ENCODE measurements around the gene OTUD7B. TPM values are rescaled to one million over a fixed set of nuclear protein-coding genes. Genes with fewer than 3 reads are reported as not detected.

OTUD7B gene
- total RNA-seq, 3 donors from 2014 or later, result 39.2 to 52.7 (median 49.3) TPM

DNA sequence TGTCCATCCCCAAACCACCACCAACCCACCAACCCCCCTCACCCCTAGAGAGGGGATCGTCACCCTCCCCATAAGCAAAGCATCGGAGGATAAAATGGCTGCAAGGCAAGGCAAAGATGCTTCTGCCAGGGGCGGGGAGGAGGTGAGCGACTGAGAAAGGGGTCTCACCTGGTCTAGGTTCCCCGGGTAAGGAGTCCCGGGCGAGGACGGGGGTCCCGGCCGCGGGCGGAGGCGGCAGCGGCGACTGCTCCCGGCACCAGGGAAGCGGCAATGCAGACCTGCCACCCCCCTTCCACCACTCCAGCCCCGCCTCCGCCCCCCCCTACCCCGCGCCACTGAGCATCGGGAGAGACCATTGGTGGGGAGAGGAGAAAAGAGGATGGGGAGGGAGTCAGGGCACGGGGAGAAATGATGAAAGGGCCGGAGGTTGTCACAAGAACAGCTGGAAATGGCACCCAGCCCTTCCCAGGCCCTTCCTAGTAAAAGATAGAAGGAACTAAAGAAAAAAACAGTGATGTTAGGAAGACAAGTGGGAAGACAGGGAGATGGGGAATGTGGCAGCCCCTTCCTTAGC is 92.9 kb downstream of the OTUD7B start, which contains the start of gene SV2A:
SV2A (minus strand) TSS at position 274 of the 574 bp plus-strand sequence. CDS start 4,004 bp downstream, outside the sequence.
- intact Hi-C loops (cut with DNase I, micrococcal nuclease), result no loop called here
- Histone ChIP-seq H3K36me3 (ENCODE audit: low read depth) (no peaks in the 10 kb centered on the region), H3K4me3 (no peak within 1 kb of the TSS), H3K9me3 (no peaks in the 10 kb centered on the region), H3K4me1 (ENCODE audit: low read depth) (no peaks in the 10 kb centered on the region)
- TF ChIP-seq, protein P1, sequence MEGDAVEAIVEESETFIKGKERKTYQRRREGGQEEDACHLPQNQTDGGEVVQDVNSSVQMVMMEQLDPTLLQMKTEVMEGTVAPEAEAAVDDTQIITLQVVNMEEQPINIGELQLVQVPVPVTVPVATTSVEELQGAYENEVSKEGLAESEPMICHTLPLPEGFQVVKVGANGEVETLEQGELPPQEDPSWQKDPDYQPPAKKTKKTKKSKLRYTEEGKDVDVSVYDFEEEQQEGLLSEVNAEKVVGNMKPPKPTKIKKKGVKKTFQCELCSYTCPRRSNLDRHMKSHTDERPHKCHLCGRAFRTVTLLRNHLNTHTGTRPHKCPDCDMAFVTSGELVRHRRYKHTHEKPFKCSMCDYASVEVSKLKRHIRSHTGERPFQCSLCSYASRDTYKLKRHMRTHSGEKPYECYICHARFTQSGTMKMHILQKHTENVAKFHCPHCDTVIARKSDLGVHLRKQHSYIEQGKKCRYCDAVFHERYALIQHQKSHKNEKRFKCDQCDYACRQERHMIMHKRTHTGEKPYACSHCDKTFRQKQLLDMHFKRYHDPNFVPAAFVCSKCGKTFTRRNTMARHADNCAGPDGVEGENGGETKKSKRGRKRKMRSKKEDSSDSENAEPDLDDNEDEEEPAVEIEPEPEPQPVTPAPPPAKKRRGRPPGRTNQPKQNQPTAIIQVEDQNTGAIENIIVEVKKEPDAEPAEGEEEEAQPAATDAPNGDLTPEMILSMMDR (IDR thresholded peaks at IDR 0.05), result no peak
- ATAC-seq (peak; percentile 50), DNase-seq (no peak)

GRCh38 chr1:149916898-149917252 is 93.7 kb downstream of the OTUD7B start:
- TF ChIP-seq, protein P1 (IDR thresholded peaks at IDR 0.05), result no peak
- Histone ChIP-seq H3K4me1 (ENCODE audit: low read depth) (no peaks in the 10 kb centered on the region), H3K4me3 (no peak overlapping the region), H3K9me3 (no peaks in the 10 kb centered on the region), H3K36me3 (ENCODE audit: low read depth) (no peaks in the 10 kb centered on the region)
- no peak for DNase-seq
- ATAC-seq, result no peak
- intact Hi-C loops (cut with DNase I, micrococcal nuclease), result no loop called here

DNA sequence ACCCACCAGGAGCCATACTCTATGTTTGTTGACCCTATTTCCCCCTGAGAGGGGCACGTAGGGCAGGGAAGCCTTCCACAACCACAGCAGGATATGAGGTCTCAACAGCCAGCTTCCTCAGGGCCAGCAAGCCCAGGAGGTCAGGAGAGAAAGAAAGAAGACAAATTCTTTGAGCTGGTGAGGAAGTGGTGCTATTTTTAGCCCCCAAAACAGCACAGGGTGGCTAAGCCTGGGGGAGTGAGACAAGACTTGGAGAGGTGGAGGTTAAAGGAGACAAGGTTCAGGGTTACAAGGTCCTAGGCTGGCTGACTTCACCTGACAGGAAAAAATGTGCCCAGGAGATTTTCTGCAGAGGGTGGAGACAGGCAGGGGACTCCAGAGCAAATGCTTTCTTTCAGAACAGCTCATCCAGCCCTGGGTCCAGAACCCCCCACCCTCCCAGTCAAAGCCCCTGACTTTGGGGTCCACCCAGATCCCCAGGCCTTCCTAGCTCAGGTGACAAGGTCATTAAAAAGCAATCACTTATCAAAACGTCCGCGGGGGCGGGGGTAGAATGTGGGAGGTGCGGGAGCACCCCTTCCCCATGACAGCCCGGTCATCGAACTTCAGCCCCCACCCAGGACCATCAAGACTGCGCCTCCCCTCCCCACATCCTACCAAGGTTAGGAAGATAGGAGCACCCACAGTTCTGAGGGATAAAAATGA is 94.2 kb downstream of the OTUD7B start:
- H3K9me3 ChIP-seq, result no peaks in the 10 kb centered on the region
- no peaks in the 10 kb centered on the region for H3K4me1 ChIP-seq (ENCODE audit: low read depth)
- no peak for ATAC-seq
- no peaks in the 10 kb centered on the region for H3K36me3 ChIP-seq (ENCODE audit: low read depth)
- H3K4me3 ChIP-seq, result no peak overlapping the region
- intact Hi-C loops (cut with DNase I, micrococcal nuclease), result no loop called here
- TF ChIP-seq, protein P1 (IDR thresholded peaks at IDR 0.05), result no peak
- DNase-seq, result no peak

DNA sequence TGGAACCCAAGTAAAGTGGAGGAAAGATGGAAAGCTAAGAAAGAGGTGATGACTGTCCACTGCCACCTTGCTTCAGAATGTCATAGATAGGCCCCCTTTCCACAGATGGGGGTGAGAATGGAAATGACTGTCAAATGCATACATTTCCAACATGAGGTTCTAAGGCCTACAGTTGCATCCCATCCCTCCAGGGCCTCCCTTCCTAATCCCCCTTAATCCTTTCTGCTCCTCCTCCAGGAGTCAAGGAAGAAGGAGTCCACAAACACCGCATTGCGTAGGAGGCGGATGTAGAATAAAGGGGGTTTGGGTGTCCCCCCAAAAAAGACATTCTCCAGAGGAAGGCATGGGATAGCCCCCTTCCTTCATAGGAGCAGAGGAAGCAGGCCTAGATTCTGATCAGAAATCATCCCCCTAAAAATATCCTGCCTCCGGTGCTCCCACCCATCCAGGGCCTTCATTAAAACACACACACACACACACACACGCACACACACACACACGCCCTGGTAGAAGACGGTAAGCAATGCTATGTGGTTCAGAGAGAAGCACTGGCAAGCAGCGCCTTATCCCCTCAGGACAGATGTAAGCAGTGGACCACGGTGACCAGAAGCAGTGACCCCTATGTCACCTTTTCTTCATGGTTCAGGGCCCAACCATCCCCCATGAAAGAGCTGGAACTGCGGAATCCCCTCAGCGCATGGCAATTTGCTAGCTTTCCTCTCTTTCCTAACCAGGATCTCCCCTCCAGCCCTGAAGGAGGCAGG is 94.9 kb downstream of the OTUD7B start:
- Histone ChIP-seq H3K4me3 (no peak overlapping the region), H3K4me1 (ENCODE audit: low read depth) (no peaks in the 10 kb centered on the region), H3K9me3 (no peaks in the 10 kb centered on the region), H3K36me3 (ENCODE audit: low read depth) (no peaks in the 10 kb centered on the region)
- intact Hi-C loops (cut with DNase I, micrococcal nuclease), result no loop called here
- no peak for ATAC-seq
- DNase-seq, result no peak
- TF ChIP-seq, protein P1 (IDR thresholded peaks at IDR 0.05), result no peak

DNA sequence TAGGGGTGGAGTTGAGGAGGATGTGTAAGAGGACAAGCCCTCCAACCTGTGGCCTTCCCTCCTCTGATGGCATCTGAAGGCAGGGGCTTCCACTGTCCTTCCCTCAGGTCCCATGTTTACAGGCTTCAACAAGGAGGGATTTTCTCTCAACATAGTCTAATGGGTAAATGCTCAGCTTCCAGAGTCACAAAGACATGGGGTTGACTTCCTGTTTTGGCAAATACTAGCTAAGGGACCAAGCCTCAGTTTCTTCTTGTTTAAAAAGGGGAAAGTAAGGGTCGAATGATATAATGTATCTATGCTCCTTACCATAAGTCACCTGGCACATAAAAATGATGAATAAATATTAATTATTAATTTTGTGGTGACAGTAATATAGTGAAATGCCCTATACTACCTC is 96.0 kb downstream of the OTUD7B start:
- ATAC-seq (no peak), DNase-seq (no peak)
- intact Hi-C loops (cut with DNase I, micrococcal nuclease), result no loop called here
- H3K4me3 ChIP-seq, result no peak overlapping the region
- TF ChIP-seq, protein P1 (IDR thresholded peaks at IDR 0.05), result no peak
- no peaks in the 10 kb centered on the region for H3K9me3 ChIP-seq
- no peaks in the 10 kb centered on the region for H3K36me3 ChIP-seq (ENCODE audit: low read depth)
- no peaks in the 10 kb centered on the region for H3K4me1 ChIP-seq (ENCODE audit: low read depth)
